ENCODE data around the gene LRRC36.

LRRC36 gene

DNA sequence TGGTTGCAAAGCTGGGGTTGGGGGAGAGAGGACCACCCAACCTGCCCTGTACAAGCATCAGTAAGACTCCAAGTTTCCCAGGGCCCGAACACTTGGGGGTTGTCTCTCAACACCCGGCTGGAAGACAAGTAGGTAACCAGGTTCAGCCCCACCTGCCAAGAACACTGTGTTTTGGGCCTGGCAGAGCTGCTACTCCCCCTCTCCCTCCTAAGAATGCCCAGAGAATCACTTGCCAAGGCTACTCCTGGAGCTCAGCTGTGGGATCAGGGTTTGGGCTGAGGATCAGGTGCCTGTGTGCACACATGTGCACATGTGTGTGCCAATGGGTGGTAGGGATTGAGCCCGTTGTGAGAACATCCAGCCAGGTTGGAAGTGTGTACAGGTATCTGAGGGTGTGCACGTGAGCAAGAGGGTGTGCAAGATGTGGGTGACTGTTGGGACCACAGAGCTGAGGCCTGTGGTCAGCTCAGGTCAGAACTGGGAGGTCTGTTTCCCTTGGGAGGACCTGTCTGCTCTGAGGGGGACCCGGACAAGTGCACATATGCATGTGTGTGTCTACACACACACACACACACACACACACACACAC is 106.6 kb downstream of the LRRC36 start:
- H3K27ac ChIP-seq (ENCODE audit: low read depth, low read length): no peak overlapping the region
- H3K79me2 ChIP-seq (ENCODE audit: control insufficient read depth, insufficient read depth, low read length, unreplicated experiment): no peaks in the 10 kb centered on the region
- 0 out of 2 replicates have a peak, but pooled peaks cover 2% of the 10 kb centered on the region for H3K36me3 ChIP-seq (ENCODE audit: insufficient read depth, low read length)
- H3K27me3 ChIP-seq (ENCODE audit: insufficient read depth, low read length): peaks cover 20% of the 10 kb centered on the region
- H2AFZ ChIP-seq (ENCODE audit: low read length, unreplicated experiment): no peak overlapping the region
- H3K4me1 ChIP-seq (ENCODE audit: control insufficient read depth, insufficient read depth, low read length, unreplicated experiment): peaks cover 4% of the 10 kb centered on the region
- no peak overlapping the region for H3K4me3 ChIP-seq (ENCODE audit: low read depth, low read length)
